ENCODE results near the gene VAMP2. TPM values are rescaled to one million over a fixed set of nuclear protein-coding genes. Genes with fewer than 3 reads are reported as not detected.

The VAMP2 gene
- total RNA-seq, 2 donors from 2014 or later = 32.1 to 32.2 TPM

DNA sequence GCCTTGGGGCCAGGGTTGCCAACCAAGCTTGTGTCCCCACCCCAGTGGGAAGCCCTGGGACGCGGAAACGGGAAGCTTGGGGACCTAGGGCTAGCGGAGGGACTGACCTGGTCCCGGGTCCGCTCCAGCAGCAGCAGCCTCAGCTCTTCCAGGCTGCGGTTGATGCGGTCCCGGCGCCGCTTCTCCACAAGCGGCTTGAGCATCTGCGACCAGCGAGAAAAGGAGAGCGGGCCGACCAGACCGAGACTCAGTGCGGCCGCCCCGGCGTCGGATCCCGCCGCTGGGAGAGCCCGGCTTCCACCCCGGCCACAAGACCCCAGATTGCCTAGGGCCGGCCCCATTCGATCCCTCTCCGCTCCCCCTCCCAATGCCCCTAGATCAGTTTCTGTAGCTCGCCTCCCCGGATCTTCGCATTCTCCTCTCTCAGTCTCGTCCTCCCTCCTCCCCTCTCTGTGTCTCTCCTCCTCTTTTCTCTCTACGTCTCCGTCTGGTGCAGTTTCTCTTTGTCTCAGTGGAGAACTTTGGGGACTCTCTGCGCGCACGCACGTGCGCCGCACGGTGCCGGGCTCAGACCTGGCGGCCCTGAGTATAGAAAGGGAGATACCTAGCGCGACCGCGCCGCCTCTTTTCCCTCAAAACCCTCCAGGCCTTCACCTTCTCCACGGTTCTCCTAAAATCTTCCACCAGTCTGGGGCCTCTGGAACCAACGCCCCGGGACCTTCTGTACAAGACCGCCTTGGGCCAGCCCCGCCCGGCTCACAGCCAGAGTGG, 39.6 kb downstream of the VAMP2 start:
- Histone ChIP-seq H3K9me3 (ENCODE audit: control insufficient read depth, low read length) (no peaks in the 10 kb centered on the region), H3K9ac (ENCODE audit: extremely low read depth, low read length, poor library complexity, severe bottlenecking) (no peak overlapping the region), H3K27ac (ENCODE audit: low read depth, low read length) (no peak overlapping the region), H3K4me1 (ENCODE audit: control insufficient read depth, insufficient read depth, low read length) (no peaks in the 10 kb centered on the region), H3K4me3 (ENCODE audit: low read length) (peak overlapping the region; percentile 91), H3K27me3 (ENCODE audit: control insufficient read depth, insufficient read depth, low read length, poor library complexity, severe bottlenecking) (peaks cover 54% of the 10 kb centered on the region), H3K36me3 (ENCODE audit: control insufficient read depth, insufficient read depth, low read length) (no peaks in the 10 kb centered on the region)
- Mint-ChIP-seq H3K4me1 (peaks cover 25% of the 10 kb centered on the region), H3K27me3 (ENCODE audit: insufficient read depth) (peaks cover 62% of the 10 kb centered on the region), H3K27ac (no peak overlapping the region), H3K4me3 (peak overlapping the region; percentile 83), H3K9me3 (no peaks in the 10 kb centered on the region), H3K36me3 (ENCODE audit: low read depth) (no peaks in the 10 kb centered on the region)
- WGBS, 2 experiments (ENCODE audit: insufficient coverage in 1 of 2, insufficient read length in 1 of 2) = 1% methylated on average over 23 to 55 of the region's 55 CpGs
- no peak for TF ChIP-seq CTCF (conservative IDR thresholded peaks at IDR 0.05)
- DNase-seq = peak; percentile 83

GRCh38 chr17:8122422-8122923, 40.3 kb downstream of the VAMP2 start:
- Mint-ChIP-seq H3K27ac (no peak overlapping the region), H3K4me1 (peaks cover 29% of the 10 kb centered on the region), H3K36me3 (ENCODE audit: low read depth) (no peaks in the 10 kb centered on the region), H3K27me3 (ENCODE audit: insufficient read depth) (peaks cover 63% of the 10 kb centered on the region), H3K4me3 (peak overlapping the region; percentile 83), H3K9me3 (no peaks in the 10 kb centered on the region)
- Histone ChIP-seq H3K27ac (ENCODE audit: low read depth, low read length) (no peak overlapping the region), H3K4me3 (ENCODE audit: low read length) (peak overlapping the region; percentile 91), H3K9me3 (ENCODE audit: control insufficient read depth, low read length) (no peaks in the 10 kb centered on the region), H3K27me3 (ENCODE audit: control insufficient read depth, insufficient read depth, low read length, poor library complexity, severe bottlenecking) (peaks cover 53% of the 10 kb centered on the region), H3K4me1 (ENCODE audit: control insufficient read depth, insufficient read depth, low read length) (no peaks in the 10 kb centered on the region), H3K36me3 (ENCODE audit: control insufficient read depth, insufficient read depth, low read length) (no peaks in the 10 kb centered on the region), H3K9ac (ENCODE audit: extremely low read depth, low read length, poor library complexity, severe bottlenecking) (no peak overlapping the region)
- WGBS, 2 experiments (ENCODE audit: insufficient coverage in 1 of 2, insufficient read length in 1 of 2) = 0 to 1% methylated on average over 26 to 29 of the region's 29 CpGs
- TF ChIP-seq CTCF (conservative IDR thresholded peaks at IDR 0.05) = no peak
- DNase-seq = peak; percentile 82

- H3K36me3 ChIP-seq (ENCODE audit: control insufficient read depth, insufficient read depth, low read length) = no peaks in the 10 kb centered on the region
- Mint-ChIP-seq H3K4me3 (peak overlapping the region; percentile 83), H3K9me3 (no peaks in the 10 kb centered on the region), H3K36me3 (ENCODE audit: low read depth) (no peaks in the 10 kb centered on the region), H3K4me1 (peaks cover 26% of the 10 kb centered on the region), H3K27ac (no peak overlapping the region), H3K27me3 (ENCODE audit: insufficient read depth) (peaks cover 63% of the 10 kb centered on the region)
- peak overlapping the region; percentile 91 for H3K4me3 ChIP-seq (ENCODE audit: low read length)
- H3K27me3 ChIP-seq (ENCODE audit: control insufficient read depth, insufficient read depth, low read length, poor library complexity, severe bottlenecking) = peaks cover 53% of the 10 kb centered on the region
- peak; percentile 96 for DNase-seq
- H3K4me1 ChIP-seq (ENCODE audit: control insufficient read depth, insufficient read depth, low read length) = no peaks in the 10 kb centered on the region
- no peak overlapping the region for H3K27ac ChIP-seq (ENCODE audit: low read depth, low read length)
- peak; percentile 79 for TF ChIP-seq CTCF (conservative IDR thresholded peaks at IDR 0.05)
- H3K9ac ChIP-seq (ENCODE audit: extremely low read depth, low read length, poor library complexity, severe bottlenecking) = no peak overlapping the region
- no peaks in the 10 kb centered on the region for H3K9me3 ChIP-seq (ENCODE audit: control insufficient read depth, low read length)
- WGBS, 2 experiments (ENCODE audit: insufficient coverage in 1 of 2, insufficient read length in 1 of 2) = 0% methylated on average over 17 to 72 of the region's 76 CpGs
Measured at GRCh38 chr17:8121681-8122421, 40.9 kb downstream of the VAMP2 start.

All from endodermal cell (in vitro differentiated cells).